HUES64 (cell line): Measurements from ENCODE around the gene RGS19.

Experiments
- H3K27ac ChIP-seq: 2 replicates; pipeline ENCODE4 v1.7.0; 2013; ENCODE audit warnings: low read depth, low read length, inconsistent platforms
- H3K27me3 ChIP-seq: 2 replicates; pipeline ENCODE4 v1.6.1; 2013; ENCODE audit warnings: mild to moderate bottlenecking, low read length; ENCODE audit not compliant: insufficient read depth
- H3K36me3 ChIP-seq: 2 replicates; pipeline ENCODE4 v1.6.1; 2013; ENCODE audit warnings: mild to moderate bottlenecking, low read length; ENCODE audit not compliant: insufficient read depth
- H3K4me1 ChIP-seq: 2 replicates; pipeline ENCODE4 v1.6.1; 2013; ENCODE audit warnings: mild to moderate bottlenecking, low read length, moderate library complexity; ENCODE audit not compliant: insufficient read depth
- H3K4me3 ChIP-seq: 2 replicates; pipeline ENCODE4 v1.5.1; 2013; ENCODE audit warnings: mild to moderate bottlenecking, low read length, moderate library complexity
- H3K9ac ChIP-seq: 2 replicates; pipeline ENCODE4 v1.6.1; 2013; ENCODE audit warnings: mild to moderate bottlenecking, low read depth, low read length
- H3K9me3 ChIP-seq: 2 replicates; pipeline ENCODE4 v1.6.1; 2013; ENCODE audit warnings: low read depth, low read length; ENCODE audit not compliant: insufficient read depth
- WGBS: fragments of 150-250, 120-280 bp; methylation state at CpG from one replicate; pipeline ENCODE4 v1.1.7; 2013; ENCODE audit warnings: missing lambda C conversion rate; 5-methylcytosine and 5-hydroxymethylcytosine counted together

RGS19 gene

DNA sequence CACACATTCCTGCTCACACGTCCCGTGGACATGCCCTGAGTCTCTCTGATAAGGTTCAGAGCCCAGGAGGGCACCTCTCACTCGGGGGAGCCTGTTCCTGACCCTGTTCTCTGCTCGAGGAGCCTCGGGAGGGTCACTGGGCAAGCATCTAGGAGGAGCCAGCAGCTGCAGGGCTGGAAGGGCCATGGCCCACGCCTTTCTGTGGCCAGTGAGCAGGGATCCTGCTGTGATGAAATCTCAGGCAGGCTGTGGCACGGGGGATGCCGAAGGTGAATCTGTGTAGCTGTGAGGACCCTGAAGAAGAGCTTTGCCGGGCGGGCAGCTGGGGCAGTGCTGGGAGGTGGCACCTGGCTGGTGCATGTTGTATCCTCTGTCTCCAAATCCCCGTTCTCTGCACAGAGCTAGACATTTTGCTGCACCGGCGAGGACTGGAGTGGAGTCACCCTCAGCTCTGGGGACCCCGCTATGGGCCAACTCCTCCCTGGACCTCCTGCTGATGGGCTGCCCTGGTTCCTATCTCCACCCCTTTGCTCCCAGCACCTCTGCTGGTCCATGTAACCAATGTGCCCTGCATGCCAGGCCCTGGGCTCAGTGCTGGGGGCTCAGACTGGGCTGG, 35.1 kb upstream of the RGS19 start:
- no peaks in the 10 kb centered on the region for H3K9me3 ChIP-seq
- H3K27ac ChIP-seq, result no peak overlapping the region
- WGBS, result 88% methylated on average over 14 of the region's 14 CpGs
- H3K9ac ChIP-seq, result no peak overlapping the region
- H3K36me3 ChIP-seq, result no peaks in the 10 kb centered on the region
- no peaks in the 10 kb centered on the region for H3K4me1 ChIP-seq
- no peaks in the 10 kb centered on the region for H3K27me3 ChIP-seq
- H3K4me3 ChIP-seq, result no peak overlapping the region

GRCh38 chr20:64113796-64114355, 34.6 kb upstream of the RGS19 start:
- H3K4me1 ChIP-seq, result no peaks in the 10 kb centered on the region
- H3K27ac ChIP-seq, result no peak overlapping the region
- 92% methylated on average over 13 of the region's 13 CpGs for whole genome bisulfite sequencing
- H3K9me3 ChIP-seq, result no peaks in the 10 kb centered on the region
- no peaks in the 10 kb centered on the region for H3K27me3 ChIP-seq
- no peak overlapping the region for H3K9ac ChIP-seq
- no peak overlapping the region for H3K4me3 ChIP-seq
- no peaks in the 10 kb centered on the region for H3K36me3 ChIP-seq

DNA sequence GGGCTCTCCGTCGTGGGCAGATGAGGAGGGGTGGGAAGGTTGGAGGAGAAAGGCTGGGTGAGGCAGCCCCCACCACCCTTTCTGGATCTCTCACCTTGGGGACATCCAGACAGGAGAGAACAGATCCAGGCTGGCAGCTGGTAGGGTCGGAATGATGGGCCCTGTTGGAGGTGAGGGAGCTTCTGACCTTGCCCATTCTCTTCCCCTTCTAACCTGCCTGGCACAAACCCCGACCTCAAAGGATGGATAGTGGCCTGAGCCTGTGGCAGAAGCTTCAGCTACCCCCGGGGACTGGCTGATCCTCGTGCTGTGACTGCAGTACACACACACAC, 34.1 kb upstream of the RGS19 start:
- Histone ChIP-seq H3K9me3 (no peaks in the 10 kb centered on the region), H3K27me3 (no peaks in the 10 kb centered on the region), H3K27ac (no peak overlapping the region), H3K9ac (no peak overlapping the region), H3K4me1 (no peaks in the 10 kb centered on the region), H3K4me3 (no peak overlapping the region), H3K36me3 (no peaks in the 10 kb centered on the region)
- WGBS, result 89% methylated on average over 5 of the region's 6 CpGs

DNA sequence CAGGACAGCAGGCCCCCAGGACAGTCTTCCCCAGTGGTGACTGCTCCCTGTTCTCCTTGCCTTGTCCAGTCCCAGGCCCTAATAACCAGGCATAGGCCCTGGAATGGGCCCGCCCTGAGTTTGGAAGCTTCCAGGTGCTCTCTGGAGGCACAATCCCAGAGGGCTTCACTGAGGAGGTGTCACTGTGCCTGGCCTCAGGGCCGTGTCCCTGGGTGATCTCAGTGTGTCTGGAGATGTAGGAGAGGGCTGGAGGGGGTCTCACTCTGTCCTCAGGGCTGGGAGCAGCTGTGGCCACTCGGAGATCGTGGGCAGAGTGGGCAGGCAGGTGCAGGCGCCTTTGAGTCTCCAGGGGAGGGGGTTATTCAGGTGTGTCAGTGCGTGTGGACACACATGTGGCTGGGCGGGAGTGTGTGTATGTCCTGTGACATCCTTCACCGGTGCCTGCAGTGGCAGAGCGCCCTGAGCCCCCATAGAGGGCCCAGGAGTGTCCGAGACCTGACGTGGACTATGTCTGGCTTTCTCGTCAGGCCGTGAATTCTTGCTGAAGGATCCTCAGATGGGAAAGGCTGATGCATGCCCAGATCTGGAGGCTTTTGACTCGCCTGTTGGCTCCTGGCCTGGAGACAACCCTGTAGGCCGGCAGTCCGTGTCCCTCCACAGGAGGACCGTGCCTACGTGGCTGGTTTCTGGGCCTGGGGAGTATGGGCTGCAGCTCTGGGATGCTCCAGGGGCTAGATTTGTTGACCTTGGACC, 33.5 kb upstream of the RGS19 start:
- Histone ChIP-seq H3K27ac (no peak overlapping the region), H3K4me1 (no peaks in the 10 kb centered on the region), H3K9ac (no peak overlapping the region), H3K9me3 (no peaks in the 10 kb centered on the region), H3K27me3 (no peaks in the 10 kb centered on the region), H3K36me3 (no peaks in the 10 kb centered on the region), H3K4me3 (no peak overlapping the region)
- 91% methylated on average over 18 of the region's 18 CpGs for WGBS

GRCh38 chr20:64111841-64112641, 32.7 kb upstream of the RGS19 start:
- H3K4me1 ChIP-seq, result no peaks in the 10 kb centered on the region
- H3K9ac ChIP-seq, result no peak overlapping the region; the same call in 1 of the 2 replicates
- H3K9me3 ChIP-seq, result no peaks in the 10 kb centered on the region
- no peaks in the 10 kb centered on the region for H3K27me3 ChIP-seq
- no peaks in the 10 kb centered on the region for H3K36me3 ChIP-seq
- WGBS, result 92% methylated on average over 19 of the region's 19 CpGs
- H3K27ac ChIP-seq, result no peak overlapping the region
- H3K4me3 ChIP-seq, result no peak overlapping the region

DNA sequence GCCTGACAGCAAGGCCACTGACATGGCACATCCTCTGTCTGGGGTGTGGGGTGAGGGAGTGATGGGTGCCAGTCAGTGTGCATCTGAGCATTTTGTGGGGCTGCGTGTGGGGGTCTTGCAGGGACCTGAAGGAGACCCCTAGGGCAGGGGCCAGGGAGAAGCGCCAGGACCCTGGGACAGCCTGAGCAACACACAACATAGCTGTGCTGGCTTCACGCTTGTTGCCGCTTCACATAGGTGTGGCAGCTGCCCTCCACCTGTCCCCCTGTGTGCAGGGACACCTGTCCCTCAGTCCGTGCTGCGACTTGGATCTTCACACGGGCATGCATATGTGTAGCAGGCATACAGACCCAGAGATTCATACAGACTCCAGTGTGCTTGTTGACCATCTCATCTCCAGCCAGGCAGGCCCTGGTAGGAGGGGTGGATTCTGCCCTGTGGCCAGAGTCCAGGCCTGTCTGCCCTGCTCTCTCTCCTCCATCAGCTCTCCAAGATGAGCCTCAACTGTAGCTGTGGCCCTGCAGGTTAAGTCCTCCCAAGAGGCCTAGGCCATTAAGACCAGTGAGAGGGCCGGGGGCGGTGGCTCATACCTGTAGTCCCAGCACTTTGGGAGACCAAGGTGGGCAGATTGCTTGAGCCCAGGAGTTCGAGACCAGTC, 31.2 kb upstream of the RGS19 start:
- Histone ChIP-seq H3K4me3 (no peak overlapping the region), H3K9ac (no peak overlapping the region; the same call in 1 of the 2 replicates), H3K36me3 (no peaks in the 10 kb centered on the region), H3K4me1 (no peaks in the 10 kb centered on the region), H3K9me3 (no peaks in the 10 kb centered on the region), H3K27ac (no peak overlapping the region), H3K27me3 (no peaks in the 10 kb centered on the region)
- WGBS, result 92% methylated on average over 10 of the region's 10 CpGs

- H3K4me1 ChIP-seq, result no peaks in the 10 kb centered on the region
- WGBS, result 91% methylated on average over 16 of the region's 16 CpGs
- H3K9ac ChIP-seq, result no peak overlapping the region; the same call in 1 of the 2 replicates
- H3K36me3 ChIP-seq, result no peaks in the 10 kb centered on the region
- no peak overlapping the region for H3K27ac ChIP-seq
- no peaks in the 10 kb centered on the region for H3K9me3 ChIP-seq
- no peak overlapping the region for H3K4me3 ChIP-seq
- no peaks in the 10 kb centered on the region for H3K27me3 ChIP-seq
These were observed 30.6 kb upstream of the RGS19 start for GRCh38 chr20:64109831-64110391.

DNA sequence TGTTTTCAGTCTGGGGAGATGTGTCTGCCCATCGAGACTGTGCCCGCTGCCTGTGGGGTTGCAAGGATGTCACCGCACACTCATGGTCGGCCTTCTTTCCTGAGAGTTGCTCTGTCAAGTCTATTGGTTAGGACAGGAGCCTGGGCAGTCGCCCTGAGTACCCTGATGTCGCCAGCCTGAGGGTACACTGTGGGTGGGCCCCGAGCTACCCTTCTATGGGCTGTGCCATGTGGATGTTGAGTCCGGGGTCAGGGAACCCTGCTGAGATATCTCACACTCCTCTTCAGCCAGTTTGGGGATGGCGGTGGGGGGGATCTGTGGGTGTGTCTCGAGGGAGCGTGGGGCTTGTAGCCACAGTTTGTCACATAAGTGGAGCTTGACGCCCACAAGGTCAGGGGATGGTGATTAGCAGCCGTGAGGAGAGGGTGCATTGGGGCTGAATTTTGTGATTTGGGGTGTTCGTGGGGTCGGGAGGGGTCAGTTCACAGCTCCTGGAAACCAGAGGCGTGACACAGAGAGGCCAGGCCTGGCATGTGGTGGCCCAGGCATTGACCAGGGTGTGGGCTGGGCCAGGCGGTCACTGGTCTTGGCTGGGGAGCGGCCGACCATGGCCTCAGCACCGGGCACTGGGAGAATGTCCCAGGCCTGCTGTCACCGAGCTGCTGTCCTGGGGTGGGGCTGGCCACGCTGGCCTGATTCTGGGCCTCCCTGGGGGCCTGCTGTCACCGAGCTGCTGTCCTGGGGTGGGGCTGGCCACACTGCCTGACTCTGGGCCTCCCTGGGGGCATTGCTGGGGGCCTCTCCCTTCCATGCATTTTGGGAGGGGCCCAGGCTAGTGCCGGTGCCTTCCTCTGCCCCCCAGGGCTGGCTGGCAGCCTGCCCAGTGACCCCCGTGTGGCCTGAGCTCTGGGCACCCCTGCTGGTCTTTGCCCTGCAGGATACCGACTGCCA, 29.7 kb upstream of the RGS19 start:
- H3K27me3 ChIP-seq, result no peaks in the 10 kb centered on the region
- 88% methylated on average over 26 of the region's 26 CpGs for WGBS
- no peak overlapping the region for H3K9ac ChIP-seq
- H3K36me3 ChIP-seq, result no peaks in the 10 kb centered on the region
- no peaks in the 10 kb centered on the region for H3K4me1 ChIP-seq
- H3K4me3 ChIP-seq, result no peak overlapping the region
- no peak overlapping the region for H3K27ac ChIP-seq
- H3K9me3 ChIP-seq, result no peaks in the 10 kb centered on the region

DNA sequence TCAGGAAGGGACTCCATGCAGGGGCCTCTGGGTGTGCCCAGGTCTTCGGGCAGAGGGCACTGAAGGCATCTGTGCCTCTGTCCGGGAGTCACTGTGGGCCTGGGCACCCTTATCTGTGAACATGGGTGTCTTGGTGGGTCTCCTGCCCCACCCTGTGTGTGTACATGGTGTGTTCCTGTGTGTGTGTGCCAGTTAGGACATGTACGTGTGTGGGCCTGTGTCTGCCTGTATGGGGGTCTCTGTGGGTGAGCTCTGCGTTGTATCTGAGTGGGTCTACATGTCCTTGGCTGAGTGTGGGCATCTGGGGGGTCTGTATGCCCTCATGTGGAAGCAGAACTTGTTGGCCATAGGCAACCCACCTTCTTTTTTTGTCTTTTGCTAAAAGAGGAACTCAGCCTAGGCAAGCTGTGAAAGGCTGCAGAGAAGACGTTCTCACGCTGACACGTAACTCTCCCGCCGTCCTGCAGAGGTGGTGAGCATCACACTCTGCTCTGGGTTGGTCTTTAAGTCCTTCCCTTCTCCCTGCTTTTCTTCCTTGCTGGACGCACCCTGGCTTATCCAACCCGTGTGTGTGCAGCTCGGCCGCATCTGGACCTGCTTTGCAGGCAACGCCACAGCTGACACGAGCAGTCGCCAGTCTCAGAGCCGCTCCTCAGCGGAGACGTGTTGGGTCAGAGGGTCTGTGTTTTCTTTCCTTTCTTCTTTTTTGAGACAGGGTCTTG, 28.6 kb upstream of the RGS19 start:
- no peaks in the 10 kb centered on the region for H3K36me3 ChIP-seq
- no peak overlapping the region for H3K27ac ChIP-seq
- H3K9ac ChIP-seq, result no peak overlapping the region
- H3K4me3 ChIP-seq, result no peak overlapping the region
- 90% methylated on average over 19 of the region's 19 CpGs for WGBS
- peaks cover 10% of the 10 kb centered on the region for H3K27me3 ChIP-seq
- no peaks in the 10 kb centered on the region for H3K9me3 ChIP-seq
- no peaks in the 10 kb centered on the region for H3K4me1 ChIP-seq
